Measurements from ENCODE around the gene ZNF384. TPM values are rescaled to one million over a fixed set of nuclear protein-coding genes. Genes with fewer than 3 reads are reported as not detected.
A peak's percentile ranks its signal among the peaks of the same experiment; 100 is the strongest.
"Not testable (repeated sequence)": the region's sequence is repeated elsewhere in the genome, so short reads cannot be mapped to it uniquely, and the experiment has no call there.

Gene ZNF384
- 10 to 100 TPM; 75.9 to 87.8 (median 84.9) TPM for polyA plus RNA-seq (ENCODE audit: insufficient read length in 4 of 4)

- peak; percentile 96 to 99 (median 99) for DNase-seq (ENCODE audit: low read depth in 4 of 4, low spot score in 3 of 4)
These were observed at the start of gene ZNF384 for GRCh38 chr12:6688999-6689882. TSS of gene ZNF384 (minus strand) at chr12:6689375. CDS start at chr12:6679520, 9,855 bp downstream.

GRCh38 chr12:6736754-6737153 is 47.6 kb upstream of the ZNF384 start:
- no peak for DNase-seq (ENCODE audit: low read depth in 4 of 4, low spot score in 3 of 4)

GRCh38 chr12:6735448-6736191 is 46.4 kb upstream of the ZNF384 start:
- peak in 2 of 4 donors; percentile 13 to 40 for DNase-seq (ENCODE audit: low read depth in 4 of 4, low spot score in 3 of 4)

GRCh38 chr12:6734506-6735387 is 45.6 kb upstream of the ZNF384 start:
- DNase-seq (ENCODE audit: low read depth in 4 of 4, low spot score in 3 of 4): no peak

- DNase-seq (ENCODE audit: low read depth in 4 of 4, low spot score in 3 of 4): no peak
These were observed 41.0 kb upstream of the ZNF384 start for GRCh38 chr12:6730169-6730568.

GRCh38 chr12:6729186-6729585 is 40.0 kb upstream of the ZNF384 start:
- DNase-seq (ENCODE audit: low read depth in 4 of 4, low spot score in 3 of 4): no peak

- DNase-seq (ENCODE audit: low read depth in 4 of 4, low spot score in 3 of 4): no peak
These were observed 36.2 kb upstream of the ZNF384 start for GRCh38 chr12:6725350-6725749.

- no peak for DNase-seq (ENCODE audit: low read depth in 4 of 4, low spot score in 3 of 4)
These were observed 35.2 kb upstream of the ZNF384 start for GRCh38 chr12:6724409-6724797.

GRCh38 chr12:6723607-6724408 is 34.6 kb upstream of the ZNF384 start, which contains the start of gene COPS7A:
TSS of gene COPS7A (plus strand) at chr12:6724046. CDS start at chr12:6724657, 611 bp downstream.
- peak; percentile 93 to 96 (median 94) for DNase-seq (ENCODE audit: low read depth in 4 of 4, low spot score in 3 of 4)

- DNase-seq (ENCODE audit: low read depth in 4 of 4, low spot score in 3 of 4): no peak
These were observed 33.7 kb upstream of the ZNF384 start for GRCh38 chr12:6722863-6723262.

GRCh38 chr12:6716874-6717437 is 27.8 kb upstream of the ZNF384 start:
- no peak for DNase-seq (ENCODE audit: low read depth in 4 of 4, low spot score in 3 of 4)

GRCh38 chr12:6716031-6716873 is 27.1 kb upstream of the ZNF384 start:
- DNase-seq (ENCODE audit: low read depth in 4 of 4, low spot score in 3 of 4): not testable (repeated sequence)

- no peak for DNase-seq (ENCODE audit: low read depth in 4 of 4, low spot score in 3 of 4)
These were observed 19.8 kb upstream of the ZNF384 start for GRCh38 chr12:6708960-6709394.

GRCh38 chr12:6708351-6708750 is 19.2 kb upstream of the ZNF384 start:
- DNase-seq (ENCODE audit: low read depth in 4 of 4, low spot score in 3 of 4): not testable (repeated sequence)

- no peak for DNase-seq (ENCODE audit: low read depth in 4 of 4, low spot score in 3 of 4)
These were observed 14.5 kb upstream of the ZNF384 start for GRCh38 chr12:6703631-6704030.

GRCh38 chr12:6701078-6701768 is 12.0 kb upstream of the ZNF384 start:
- no peak for DNase-seq (ENCODE audit: low read depth in 4 of 4, low spot score in 3 of 4)

- peak in 2 of 4 donors; percentile 28 to 48 for DNase-seq (ENCODE audit: low read depth in 4 of 4, low spot score in 3 of 4)
These were observed 11.5 kb upstream of the ZNF384 start, which contains the start of gene PIANP for GRCh38 chr12:6700646-6701051. TSS of gene PIANP (minus strand) at chr12:6700815. CDS start at chr12:6698061, 2,754 bp downstream.
